RCC 7860 (cell line): ENCODE measurements around the gene HLA-B.

Experiments used
- DNase-seq: peaks from one replicate; pipeline ENCODE4 v3.0.0-alpha.2; 2015; ENCODE audit warnings: low spot score
- FAIRE-seq: peaks from 2 replicates; lab custom pipeline; 2012; peaks lifted over from hg19 to GRCh38; lab: Jason Lieb, UNC

Gene HLA-B

DNA sequence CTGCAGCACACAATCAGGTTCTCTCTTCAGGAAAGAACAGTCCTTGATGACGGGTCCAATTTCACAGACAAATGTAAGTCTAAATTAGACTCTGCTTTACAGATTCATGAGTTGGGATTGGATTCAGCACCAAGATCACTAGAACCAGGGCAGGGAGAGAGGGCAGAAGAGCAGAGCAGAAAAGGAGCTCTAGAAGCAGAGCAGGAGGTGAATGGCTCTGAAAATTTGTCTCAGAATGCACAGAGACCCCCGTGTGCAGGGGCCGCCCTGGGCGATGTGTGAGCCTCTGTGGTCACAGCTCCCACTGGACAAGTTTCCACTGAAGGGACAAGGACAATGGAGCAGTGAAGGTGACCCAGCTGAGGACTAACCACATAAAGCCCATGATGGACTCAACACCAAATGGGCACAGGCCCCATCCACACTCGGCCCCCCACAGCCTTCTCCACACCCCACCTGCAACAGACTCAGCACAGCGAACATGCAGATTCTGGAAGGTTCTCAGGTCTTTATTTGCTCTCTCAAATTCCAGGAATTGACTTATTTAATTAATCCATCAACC, 3.5 kb downstream of the HLA-B start:
- FAIRE-seq: no peak
- DNase-seq: no peak

DNA sequence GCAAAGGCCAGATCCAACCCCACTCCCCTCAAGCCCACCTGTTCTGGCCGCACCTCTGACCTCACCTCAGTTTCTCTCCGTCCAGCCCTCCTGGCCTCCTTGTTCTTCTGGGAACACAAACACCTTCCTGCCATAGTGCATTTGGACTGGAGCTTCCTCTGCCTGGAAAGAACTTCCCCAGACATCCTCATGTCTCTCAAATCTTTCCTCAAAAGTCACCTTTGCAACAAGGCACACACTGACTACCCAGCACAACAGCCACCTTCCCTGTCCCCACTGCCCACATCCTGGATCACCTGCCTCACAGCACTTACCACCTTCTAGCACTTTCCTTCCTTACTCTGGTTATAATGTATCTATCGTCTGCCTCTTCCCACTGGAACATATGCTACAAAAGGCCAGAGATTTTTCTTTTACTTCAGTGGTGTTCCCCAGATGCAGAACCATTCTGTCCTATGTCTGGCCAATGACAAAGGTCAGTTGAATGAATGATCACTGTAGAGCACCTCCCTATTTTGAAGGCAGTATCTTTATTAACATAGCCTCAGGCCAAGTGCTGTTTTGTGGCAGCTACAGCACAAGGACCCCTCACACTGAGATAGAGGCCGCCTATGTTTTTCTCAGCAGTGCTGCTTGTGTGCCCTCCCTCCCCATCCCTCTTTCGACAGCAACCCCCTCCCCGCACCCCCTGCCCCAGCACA, 4.1 kb downstream of the HLA-B start:
- no peak for FAIRE-seq
- DNase-seq: no peak

DNA sequence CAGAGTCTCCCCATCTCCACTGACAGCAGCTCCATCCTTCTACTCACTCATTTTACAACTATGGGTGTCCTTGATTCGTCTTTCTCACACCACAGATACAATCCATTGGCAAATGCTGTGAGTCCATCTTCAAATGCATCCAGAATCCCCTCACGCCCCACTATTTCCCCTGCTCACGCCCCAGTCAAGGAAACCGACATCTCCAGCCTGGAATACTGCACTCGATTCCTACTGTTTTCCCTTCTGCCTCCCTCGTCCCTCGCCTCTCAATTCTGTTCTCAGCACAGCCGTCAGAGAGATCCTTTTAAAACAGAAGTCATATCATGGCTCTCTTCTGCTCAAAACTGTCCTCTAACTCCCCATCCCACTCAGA, 4.7 kb downstream of the HLA-B start:
- DNase-seq: no peak
- FAIRE-seq: no peak

DNA sequence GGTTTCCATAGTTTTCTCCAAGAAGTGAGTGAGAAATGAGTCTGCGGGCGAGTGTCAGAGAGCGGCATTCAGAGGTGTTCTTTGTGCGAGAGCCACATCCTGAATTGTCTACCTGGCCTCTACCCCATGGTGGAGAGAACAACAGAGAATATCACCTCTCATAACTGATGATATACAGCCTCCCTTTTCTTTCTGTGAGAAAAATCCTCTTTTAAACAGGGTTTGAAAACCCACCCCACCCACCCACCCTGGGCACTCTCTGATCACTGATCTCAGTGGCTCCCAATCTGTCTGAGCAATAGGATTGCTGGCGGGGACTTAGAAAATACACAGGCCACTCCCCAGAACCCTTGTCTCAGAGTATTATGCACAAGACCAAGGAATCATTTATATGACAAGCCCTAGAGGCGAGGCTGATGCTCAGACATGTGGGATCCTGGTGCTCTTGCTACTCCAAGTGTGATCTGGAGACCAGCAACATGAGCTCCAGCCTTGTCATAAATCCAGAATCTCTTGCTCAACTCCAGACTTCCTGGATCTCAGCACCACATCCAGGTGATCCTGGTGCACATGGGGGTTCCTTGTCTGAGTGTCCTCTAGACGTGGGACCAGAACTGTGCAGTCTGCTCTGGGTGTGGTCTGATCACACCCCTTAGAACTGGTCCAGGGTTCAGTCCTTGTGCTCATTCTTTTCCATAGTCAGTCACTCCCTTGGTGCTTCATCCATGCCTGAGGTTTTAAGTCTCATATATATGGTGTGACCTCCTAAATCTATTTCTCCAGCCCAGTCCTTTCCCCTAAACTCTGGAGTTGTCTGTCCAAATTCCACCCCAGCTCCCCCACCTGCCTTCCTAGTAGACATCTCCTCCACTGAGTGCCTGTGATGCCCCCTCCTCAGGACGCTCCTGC, 5.3 kb downstream of the HLA-B start:
- DNase-seq (no peak), FAIRE-seq (no peak)

DNA sequence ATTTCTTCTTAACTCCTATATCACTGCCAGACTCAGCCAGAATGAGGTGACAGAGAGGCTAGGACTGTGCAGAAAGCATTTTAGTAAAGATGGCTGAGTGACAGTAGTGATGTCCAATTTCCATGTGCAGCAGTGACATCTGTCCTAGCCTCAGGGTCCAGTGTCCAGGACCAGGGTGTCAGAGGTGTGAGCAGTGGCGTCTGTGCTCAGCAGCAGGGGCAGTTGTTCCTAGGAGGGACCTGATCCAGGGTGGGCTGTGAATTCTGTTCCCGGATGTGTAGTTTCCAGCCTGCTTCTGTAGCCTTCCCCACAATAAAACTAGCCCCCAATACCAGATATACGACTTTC, 6.0 kb downstream of the HLA-B start:
- no peak for FAIRE-seq
- no peak for DNase-seq

DNA sequence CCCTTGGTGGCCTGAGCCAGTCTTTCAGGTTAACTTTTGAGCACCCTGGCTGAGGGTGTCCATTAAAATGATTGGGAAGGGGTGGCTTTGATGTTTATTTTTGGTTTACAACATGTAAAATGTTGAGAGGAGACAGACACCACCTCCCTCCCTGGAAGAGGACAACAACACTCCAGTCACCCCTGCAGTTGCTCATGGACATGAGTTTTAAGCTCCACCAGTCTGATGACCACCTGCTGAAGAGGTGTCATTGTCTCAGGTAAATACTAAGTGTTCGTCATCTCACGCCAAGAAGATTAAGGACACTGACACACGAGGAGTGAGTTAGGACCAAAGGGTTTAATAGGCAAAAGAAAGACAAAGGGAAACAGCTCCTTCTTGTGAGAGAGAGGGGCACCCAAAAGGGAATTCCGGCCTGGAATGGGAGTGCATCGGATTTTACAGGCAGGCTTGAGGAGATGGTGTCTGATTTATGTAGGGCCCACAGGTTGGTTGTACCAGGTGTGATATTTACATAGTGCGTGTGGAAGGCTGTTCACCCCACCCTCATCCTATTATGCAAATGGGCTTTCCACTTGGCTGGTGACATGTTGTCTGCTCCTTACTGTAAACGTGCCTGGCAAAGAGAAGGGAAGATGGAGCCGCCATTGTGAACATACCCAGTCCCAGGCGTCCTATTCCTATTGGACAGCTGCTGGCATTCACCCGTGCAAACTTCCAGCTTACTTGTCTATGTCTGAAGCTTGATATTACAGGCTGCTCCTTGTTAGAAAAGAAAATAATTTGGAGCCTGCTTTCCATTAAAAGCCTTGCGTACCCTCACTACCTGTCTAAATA, 6.6 kb downstream of the HLA-B start:
- DNase-seq (no peak), FAIRE-seq (no peak)

DNA sequence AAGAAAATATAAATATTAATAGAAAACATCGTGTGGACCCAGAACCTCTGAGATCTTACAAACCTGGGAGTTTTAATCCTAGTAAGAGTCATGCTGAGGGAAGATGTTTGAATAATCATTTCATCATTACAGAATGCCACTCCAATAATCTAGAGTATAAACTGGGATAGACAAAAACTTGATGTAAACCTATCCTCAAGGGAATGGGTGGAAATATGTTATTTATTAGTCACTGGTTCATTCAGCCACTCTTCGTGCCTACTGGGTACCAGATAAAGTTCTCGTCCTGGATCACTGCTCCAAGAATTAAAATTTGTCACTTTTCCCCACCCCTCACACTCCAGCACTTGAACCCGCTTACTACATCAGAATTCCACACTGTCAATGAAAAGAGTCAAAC, 7.7 kb downstream of the HLA-B start:
- DNase-seq: no peak
- no peak for FAIRE-seq

DNA sequence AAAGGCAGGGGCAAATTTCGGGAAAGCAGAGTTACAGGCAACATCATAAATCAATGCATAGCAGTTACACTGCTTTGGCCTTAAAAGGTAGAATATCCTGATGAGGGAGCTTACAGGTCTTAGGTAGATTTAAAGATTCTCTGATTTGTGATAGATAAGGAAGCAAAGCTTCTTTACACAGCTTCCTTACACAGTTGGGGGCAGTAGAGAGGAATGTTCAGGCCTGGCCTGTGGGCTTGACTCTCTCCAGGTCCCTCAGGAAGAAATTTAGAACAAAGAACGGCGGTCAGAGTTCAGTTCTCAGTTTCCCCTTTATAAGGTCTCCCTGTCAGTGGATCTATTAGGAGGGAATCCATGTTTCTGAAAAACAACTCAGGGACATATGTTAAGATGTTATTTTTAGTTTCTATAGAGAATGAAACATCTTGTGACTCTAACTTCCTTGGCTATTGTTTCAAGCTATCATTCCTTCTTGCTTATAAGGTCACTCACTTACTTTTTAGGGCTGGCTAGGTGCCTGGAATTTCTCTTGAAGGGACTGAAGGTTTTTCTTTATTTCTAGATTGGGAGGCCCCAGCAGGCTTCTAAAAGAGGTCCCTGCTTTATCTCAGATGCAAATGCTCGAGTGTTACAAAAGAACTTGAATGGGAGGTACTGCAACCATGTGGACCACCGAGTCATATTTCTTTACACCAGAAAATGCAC, 11.8 kb downstream of the HLA-B start:
- no peak for DNase-seq
- no peak for FAIRE-seq

DNA sequence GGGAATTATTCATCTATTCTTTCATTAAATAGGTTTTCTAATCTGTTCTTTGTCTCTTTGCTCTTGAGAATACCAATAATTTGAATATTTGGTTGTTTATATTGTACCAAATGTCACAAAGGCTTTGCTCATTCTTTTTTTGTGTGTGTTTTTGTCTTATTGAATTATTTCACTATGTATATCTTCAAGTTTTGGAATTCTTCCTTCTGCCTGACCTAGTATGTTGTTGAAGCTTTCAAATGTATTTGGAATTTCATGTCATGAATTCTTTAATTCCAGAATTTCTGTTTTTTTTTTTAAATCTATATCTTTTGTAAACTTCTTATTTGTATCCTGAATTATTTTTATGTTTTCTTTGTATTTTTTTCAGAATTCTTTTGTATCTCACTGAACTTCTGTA, 16.8 kb downstream of the HLA-B start:
- DNase-seq: no peak
- FAIRE-seq: no peak

DNA sequence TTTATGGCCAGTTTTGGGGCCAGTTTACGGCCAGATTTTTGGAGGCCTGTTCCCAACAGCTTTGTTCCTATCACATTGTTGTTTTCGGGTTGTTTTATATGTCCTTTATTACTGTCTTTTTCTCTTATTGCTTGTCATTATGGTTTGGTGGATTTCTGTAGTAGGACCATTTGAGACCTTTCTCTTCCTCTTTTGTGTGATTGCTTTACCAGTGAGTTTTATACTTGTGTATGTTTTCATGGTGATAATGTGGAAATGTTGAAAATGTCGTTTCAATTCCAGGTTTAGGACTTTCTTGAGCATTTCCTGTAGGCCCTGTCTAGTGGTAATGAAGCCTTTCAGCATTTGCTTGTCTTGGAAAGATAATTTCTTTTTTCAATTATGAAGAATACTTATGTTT, 17.8 kb downstream of the HLA-B start:
- FAIRE-seq (no peak), DNase-seq (no peak)

DNA sequence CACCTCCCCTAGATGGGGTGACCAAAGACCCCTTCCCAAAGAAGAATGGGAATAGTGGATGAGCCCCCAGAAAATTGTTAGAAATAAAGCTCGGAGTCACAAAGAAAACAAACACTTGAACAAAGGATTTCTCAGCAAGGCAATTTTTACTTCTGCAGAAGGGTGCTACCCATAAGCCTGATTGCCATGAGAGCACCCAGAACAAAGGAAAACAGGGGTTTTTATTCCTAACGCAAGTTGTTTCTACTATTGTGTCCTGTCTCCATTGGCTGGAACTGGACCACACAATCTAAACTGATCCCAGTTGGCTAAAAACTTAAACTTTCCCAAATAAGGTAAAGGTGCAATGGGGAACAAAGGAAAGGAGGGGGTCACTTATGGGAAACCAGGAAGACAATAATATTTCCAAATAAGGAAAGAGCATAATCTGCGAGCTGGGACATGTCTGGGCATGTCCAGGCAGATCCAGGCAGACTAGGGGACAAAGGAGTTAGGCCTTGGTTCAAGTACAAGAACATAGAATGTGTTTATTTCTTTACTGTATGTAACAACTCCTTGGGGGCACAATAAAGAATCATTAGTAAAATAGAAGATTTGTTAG, 20.0 kb downstream of the HLA-B start:
- FAIRE-seq: no peak
- no peak for DNase-seq

DNA sequence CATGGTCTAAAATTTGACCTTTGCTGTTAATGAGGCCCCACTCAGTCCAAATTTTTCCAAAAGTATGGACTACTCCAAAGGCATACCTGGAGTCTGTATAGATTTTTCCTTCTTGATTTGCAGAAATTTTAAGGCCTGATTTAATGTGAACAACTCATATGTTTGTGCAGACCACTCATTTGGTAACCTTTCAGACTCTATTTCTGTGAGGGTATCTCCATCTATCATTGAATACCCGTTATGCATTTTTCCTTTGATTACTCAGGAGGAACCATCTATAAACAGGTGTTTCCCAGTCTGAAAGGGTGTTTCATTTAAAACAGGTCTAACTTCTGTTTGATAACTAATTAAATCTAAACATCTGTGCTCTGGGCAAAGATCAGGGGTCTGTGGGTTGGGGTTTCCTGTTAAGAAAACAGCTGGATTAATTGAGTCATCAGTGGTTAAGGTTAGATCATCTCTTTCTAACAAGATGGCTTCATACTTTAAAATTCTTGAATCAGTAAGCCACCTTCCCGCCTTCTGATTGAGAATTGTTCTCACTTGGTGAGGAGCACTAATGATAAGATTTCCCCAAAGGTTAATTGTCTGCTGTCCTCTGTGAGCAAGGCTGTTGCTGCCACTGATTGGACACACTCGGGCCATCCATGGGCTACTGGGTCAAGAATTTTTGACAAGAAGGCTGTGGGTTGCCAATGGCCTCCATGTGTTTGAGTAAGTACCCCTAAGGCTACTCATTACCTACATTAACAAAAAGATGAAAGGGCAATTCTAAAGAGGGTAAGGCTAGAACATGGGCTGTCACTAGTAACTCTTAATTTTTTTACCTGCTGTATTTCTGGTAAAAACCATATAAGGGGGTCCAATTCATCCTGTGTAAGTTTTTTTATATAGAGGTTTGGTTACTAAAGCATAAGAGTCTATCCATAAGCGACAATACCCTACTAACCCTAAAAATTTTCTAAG, 24.1 kb downstream of the HLA-B start:
- DNase-seq (no peak), FAIRE-seq (no peak)

DNA sequence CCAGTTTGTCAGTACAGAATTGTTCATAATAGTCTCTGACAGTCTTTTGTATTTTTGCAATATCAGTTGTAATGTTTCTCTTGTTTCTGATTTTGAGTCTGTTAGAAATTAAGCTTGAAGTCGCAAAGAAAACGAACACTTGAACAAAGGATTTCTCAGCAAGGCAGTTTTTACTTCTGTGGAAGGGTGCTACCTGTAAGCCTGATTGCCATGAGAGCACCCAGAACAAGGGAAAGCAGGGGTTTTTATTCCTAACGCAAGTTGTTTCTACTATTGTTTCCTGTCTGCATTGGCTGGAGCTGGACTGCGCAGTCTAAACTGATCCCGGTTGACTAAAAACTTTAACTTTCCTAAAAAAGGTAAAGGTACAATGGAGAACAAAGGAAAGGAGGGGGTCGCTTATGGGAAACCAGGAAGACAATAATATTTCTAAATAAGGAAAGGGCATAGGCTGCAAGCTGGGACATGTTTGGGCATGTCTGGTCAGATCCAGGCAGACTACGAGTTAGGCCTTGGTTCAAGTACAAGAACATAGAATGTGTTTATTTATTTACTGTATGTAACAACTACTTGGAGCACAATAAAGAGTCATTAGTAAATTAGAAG, 28.5 kb downstream of the HLA-B start:
- DNase-seq (no peak), FAIRE-seq (no peak)

DNA sequence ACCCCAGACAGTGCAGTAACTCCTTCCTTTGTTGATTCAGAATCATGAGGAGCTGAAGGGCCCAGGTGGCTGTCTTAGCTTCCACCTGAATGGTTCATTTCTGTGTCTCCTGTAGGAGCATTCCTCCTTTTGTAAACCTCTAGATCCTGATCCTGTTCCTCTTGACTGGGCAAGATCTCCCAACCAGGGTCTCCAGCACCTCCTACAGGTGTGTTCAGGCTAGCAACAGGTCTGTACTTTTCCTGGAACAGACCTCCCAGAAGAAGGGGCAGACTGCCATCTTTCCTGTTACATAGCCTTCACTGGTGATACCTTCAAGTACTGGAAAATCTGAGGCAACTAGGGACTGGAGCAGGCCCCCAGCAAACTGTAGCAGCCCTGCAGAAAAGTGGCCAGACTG, 35.2 kb downstream of the HLA-B start:
- no peak for DNase-seq
- no peak for FAIRE-seq

DNA sequence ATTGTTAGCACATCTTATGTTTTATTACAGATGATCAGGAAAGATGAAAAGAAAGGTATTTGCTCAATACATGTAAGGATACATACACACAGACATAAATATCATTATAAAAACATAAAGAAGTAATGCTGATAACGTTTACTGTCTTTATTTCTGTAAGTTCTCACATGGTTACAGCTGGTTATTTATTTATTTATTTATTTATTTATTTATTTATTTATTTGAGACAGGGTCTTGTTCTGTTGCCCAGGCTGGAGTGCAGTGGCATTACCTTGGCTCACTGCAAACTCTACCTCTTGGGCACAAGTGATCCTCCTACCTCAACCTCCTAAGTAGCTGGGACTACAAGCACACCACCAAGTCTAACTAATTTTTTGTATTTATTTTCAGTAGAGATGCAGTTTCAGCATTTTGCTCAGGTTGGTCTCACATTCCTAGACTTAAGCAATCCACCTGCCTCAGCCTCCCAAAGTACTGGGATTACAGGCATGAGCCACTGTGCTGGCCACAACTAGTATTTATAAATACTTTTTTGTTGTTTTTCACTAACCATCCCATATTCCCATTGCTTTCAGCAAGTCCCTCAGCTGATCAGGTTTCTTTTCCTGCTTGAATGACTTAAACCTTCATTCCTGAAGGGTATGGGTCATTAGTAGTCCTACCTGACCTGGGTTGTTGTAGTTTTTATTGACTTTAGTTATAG, 35.8 kb downstream of the HLA-B start:
- FAIRE-seq (no peak), DNase-seq (no peak)

DNA sequence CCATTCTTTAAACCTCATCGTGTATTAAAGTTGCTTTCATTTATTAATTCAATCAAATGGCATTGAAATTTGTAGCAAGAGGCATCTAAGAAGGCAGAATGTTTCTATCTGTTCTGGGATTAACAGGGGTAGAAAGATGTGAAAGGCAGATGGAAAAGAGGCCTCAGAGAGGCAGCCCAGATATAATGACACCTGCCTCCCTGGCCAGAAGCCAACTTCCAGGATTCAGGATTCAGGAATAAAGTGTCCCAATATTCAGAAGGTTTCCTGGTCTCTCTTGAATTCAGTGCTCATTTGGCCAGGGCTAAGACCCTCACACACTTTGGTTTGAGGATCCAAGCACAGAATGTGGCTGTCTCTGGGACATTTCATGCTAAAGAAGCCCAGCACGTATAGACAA, 39.9 kb downstream of the HLA-B start:
- no peak for FAIRE-seq
- no peak for DNase-seq

DNA sequence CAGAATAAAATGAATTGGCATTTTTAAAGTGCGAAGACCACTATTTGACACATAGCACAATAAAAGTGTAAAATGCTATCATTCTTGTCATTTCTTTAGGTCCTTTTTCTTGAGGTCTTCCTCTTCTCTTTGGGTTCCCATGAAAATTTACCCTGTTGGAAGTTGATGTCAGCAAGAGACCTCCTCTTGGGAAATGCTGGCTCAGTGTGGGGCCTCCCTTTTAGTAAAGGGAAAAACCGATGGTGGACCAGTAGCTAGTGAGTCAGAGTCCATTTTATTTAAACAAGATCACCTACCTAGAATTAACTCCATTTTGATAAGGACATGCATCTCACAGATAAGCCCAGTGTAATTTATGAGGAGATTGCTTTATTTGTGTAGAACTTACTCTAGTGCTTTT, 47.3 kb downstream of the HLA-B start:
- FAIRE-seq (no peak), DNase-seq (no peak)

DNA sequence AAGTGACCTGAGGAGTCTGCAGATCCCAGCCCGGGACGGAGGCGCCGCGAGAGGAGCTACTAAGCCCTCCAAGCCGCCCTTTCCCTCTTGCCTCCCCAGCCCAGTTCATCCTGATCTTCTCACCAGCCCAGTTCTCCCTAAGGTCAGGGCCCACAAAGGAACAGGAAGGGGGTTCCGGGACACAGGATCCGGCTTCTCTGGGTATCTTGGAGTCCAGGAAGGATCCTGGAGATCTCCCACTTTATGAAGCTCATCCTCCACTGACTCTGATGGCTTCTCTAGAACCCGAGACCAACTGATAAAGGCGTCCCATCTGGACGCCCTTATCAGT, 48.2 kb downstream of the HLA-B start:
- no peak for FAIRE-seq
- no peak for DNase-seq
